ENCODE data around the gene RREB1.

The RREB1 gene

GRCh38 chr6:7230956-7231713, 123.4 kb downstream of the RREB1 start:
- no peak for DNase-seq

GRCh38 chr6:7232351-7232750, 124.6 kb downstream of the RREB1 start:
- no peak for DNase-seq

GRCh38 chr6:7234547-7234946, 126.8 kb downstream of the RREB1 start:
- DNase-seq: no peak

- DNase-seq: no peak
These were observed 128.0 kb downstream of the RREB1 start for GRCh38 chr6:7235712-7236305.

- no peak for DNase-seq
These were observed 128.8 kb downstream of the RREB1 start for GRCh38 chr6:7236306-7237209.

GRCh38 chr6:7237653-7238188, 130.0 kb downstream of the RREB1 start:
- no peak for DNase-seq

- no peak for DNase-seq
These were observed 130.8 kb downstream of the RREB1 start for GRCh38 chr6:7238526-7238899.

GRCh38 chr6:7238900-7239589, 131.3 kb downstream of the RREB1 start:
- peak; percentile 61 for DNase-seq

GRCh38 chr6:7239590-7239948, 131.8 kb downstream of the RREB1 start:
- DNase-seq: no peak

GRCh38 chr6:7240351-7240750, 132.6 kb downstream of the RREB1 start:
- DNase-seq: no peak

- DNase-seq: no peak
These were observed 133.4 kb downstream of the RREB1 start for GRCh38 chr6:7241160-7241559.

GRCh38 chr6:7241709-7242645, 134.2 kb downstream of the RREB1 start:
- DNase-seq: no peak

- DNase-seq: no peak
These were observed 135.0 kb downstream of the RREB1 start for GRCh38 chr6:7242835-7243178.

GRCh38 chr6:7243179-7243981, 135.6 kb downstream of the RREB1 start:
- peak; percentile 60 for DNase-seq

- DNase-seq: no peak
These were observed 138.1 kb downstream of the RREB1 start for GRCh38 chr6:7245668-7246393.

- no peak for DNase-seq
These were observed 138.8 kb downstream of the RREB1 start for GRCh38 chr6:7246401-7247178.

GRCh38 chr6:7247179-7247456, 139.4 kb downstream of the RREB1 start:
- no peak for DNase-seq

- DNase-seq: no peak
These were observed 140.1 kb downstream of the RREB1 start for GRCh38 chr6:7247828-7248227.

GRCh38 chr6:7249391-7249790, 141.6 kb downstream of the RREB1 start:
- DNase-seq: no peak
